Chondrocyte (in vitro differentiated cells): ENCODE data around the gene OR5C1. TPM values are rescaled to one million over a fixed set of nuclear protein-coding genes. Genes with fewer than 3 reads are reported as not detected.

Experiments
- DNase-seq: peaks from one replicate; pipeline ENCODE4 v3.0.0; 2021; ENCODE audit warnings: mixed read lengths, low spot score
- H3K27ac Mint-ChIP-seq: one replicate; pipeline ENCODE4 v1.8.0; 2021; ENCODE audit warnings: mild to moderate bottlenecking, moderate library complexity, mixed read lengths; ENCODE audit not compliant: unreplicated experiment
- H3K27me3 Mint-ChIP-seq: 2 replicates; pipeline ENCODE4 v1.8.0; 2021; ENCODE audit warnings: low read depth, mixed read lengths
- H3K36me3 Mint-ChIP-seq: 2 replicates; pipeline ENCODE4 v1.8.0; 2021; ENCODE audit warnings: low read depth, mixed read lengths
- H3K4me1 Mint-ChIP-seq: 2 replicates; pipeline ENCODE4 v1.8.0; 2021; ENCODE audit warnings: low read depth, mild to moderate bottlenecking, mixed read lengths
- H3K4me3 Mint-ChIP-seq: one replicate; pipeline ENCODE4 v1.8.0; 2021; ENCODE audit warnings: mild to moderate bottlenecking, moderate library complexity, mixed read lengths; ENCODE audit not compliant: unreplicated experiment
- H3K9me3 Mint-ChIP-seq: 2 replicates; pipeline ENCODE4 v1.8.0; 2021; ENCODE audit warnings: low read depth, mixed read lengths
- CTCF ChIP-seq: fragments of 200-600 bp; sonication (generic); IDR thresholded peaks from 2 replicates; pipeline ENCODE4 v1.5.0; 2021; ENCODE audit warnings: antibody characterized with exemption, mild to moderate bottlenecking, moderate library complexity
- total RNA-seq: library from RNA; stranded (reverse); gene quantifications from 3 replicates; pipeline ENCODE4 v1.2.1, GENCODE V29; 2021

OR5C1 gene
- total RNA-seq, 1 donor from 2014 or later: not detected

GRCh38 chr9:122786338-122786737, 2.4 kb upstream of the OR5C1 start:
- Mint-ChIP-seq H3K27ac (no peak overlapping the region), H3K9me3 (peaks cover under 1% of the 10 kb centered on the region), H3K4me1 (no peaks in the 10 kb centered on the region), H3K36me3 (no peaks in the 10 kb centered on the region), H3K4me3 (no peak overlapping the region), H3K27me3 (peaks cover 8% of the 10 kb centered on the region)
- TF ChIP-seq CTCF: no peak
- DNase-seq: no peak

- TF ChIP-seq CTCF: no peak
- Mint-ChIP-seq H3K9me3 (peaks cover 2% of the 10 kb centered on the region), H3K4me1 (no peaks in the 10 kb centered on the region), H3K27ac (no peak overlapping the region), H3K36me3 (no peaks in the 10 kb centered on the region), H3K4me3 (no peak overlapping the region), H3K27me3 (peaks cover 17% of the 10 kb centered on the region)
- no peak for DNase-seq
Measured at GRCh38 chr9:122789256-122790046, 718 bp downstream of the OR5C1 start.

GRCh38 chr9:122791872-122792669, 3.3 kb downstream of the OR5C1 start:
- peaks cover 2% of the 10 kb centered on the region for H3K9me3 Mint-ChIP-seq
- peaks cover 12% of the 10 kb centered on the region for H3K27me3 Mint-ChIP-seq
- no peak overlapping the region for H3K27ac Mint-ChIP-seq
- H3K4me3 Mint-ChIP-seq: no peak overlapping the region
- no peak for DNase-seq
- no peaks in the 10 kb centered on the region for H3K36me3 Mint-ChIP-seq
- H3K4me1 Mint-ChIP-seq: no peaks in the 10 kb centered on the region
- no peak for TF ChIP-seq CTCF

GRCh38 chr9:122797316-122798063, 8.8 kb downstream of the OR5C1 start:
- DNase-seq: no peak
- Mint-ChIP-seq H3K9me3 (no peaks in the 10 kb centered on the region), H3K36me3 (peaks cover 6% of the 10 kb centered on the region), H3K4me1 (no peaks in the 10 kb centered on the region), H3K27me3 (peaks cover 18% of the 10 kb centered on the region), H3K4me3 (no peak overlapping the region), H3K27ac (no peak overlapping the region)
- no peak for TF ChIP-seq CTCF
